NCI-H1105 (cell line): ENCODE data around the gene LAMTOR5.
A peak's percentile ranks its signal among the peaks of the same experiment; 100 is the strongest.
"Not testable (repeated sequence)": the region's sequence is repeated elsewhere in the genome, so short reads cannot be mapped to it uniquely, and the experiment has no call there.

ENCODE experiments used
- DNase-seq: peaks from one replicate; lab custom pipeline; 2025; lab: John Stamatoyannopoulos, UW

The LAMTOR5 gene

DNA sequence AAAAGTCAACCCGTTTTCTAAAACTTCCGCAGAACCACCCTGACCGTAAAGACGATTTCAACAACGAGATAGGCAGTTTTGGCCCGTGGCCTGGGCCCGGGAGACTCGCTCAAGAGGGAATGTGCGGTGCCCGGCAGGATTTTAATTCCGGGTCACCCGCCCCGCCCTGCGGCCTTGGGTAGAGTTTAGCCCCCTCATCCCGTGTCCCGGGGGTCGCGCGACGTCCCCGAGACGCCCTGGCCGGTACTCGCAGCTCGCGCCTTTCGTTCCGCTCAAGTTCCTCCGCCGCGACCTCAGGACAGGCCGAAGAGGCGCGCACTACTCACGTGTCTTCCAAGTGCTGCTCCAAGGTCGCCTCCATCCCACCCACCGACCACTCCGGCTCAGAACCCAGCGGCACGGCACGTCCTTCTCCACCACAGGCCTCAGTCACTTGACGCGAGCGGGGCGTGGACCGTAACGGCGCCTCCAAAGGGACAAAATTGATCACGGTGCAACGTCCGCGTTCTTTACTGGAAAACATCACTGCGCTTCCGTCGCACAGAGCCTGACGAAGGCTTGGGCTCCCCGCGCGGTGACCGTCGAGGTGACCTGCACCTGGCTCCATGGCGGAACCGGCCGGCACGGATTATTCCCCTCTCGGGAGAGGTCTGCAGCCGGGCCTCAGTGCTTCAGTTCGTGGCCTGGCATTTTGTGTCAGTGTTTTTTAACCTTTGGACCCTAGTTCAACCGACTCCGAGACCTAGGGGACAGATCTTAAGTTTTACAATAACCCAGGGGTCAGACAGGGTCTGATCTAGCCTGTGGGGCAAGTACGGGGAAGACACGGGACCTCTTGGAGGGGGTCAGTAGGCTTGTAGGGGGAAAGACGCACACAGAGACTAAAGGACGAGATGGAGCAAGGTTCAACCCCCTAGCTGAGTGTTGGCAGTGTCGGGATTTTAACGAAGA lies at the start of gene LAMTOR5:
Gene LAMTOR5 (minus strand): TSS at position 435 of the 951 bp plus-strand sequence. CDS start 74 bp downstream, at position 361.
- DNase-seq, result peak; percentile 88

DNA sequence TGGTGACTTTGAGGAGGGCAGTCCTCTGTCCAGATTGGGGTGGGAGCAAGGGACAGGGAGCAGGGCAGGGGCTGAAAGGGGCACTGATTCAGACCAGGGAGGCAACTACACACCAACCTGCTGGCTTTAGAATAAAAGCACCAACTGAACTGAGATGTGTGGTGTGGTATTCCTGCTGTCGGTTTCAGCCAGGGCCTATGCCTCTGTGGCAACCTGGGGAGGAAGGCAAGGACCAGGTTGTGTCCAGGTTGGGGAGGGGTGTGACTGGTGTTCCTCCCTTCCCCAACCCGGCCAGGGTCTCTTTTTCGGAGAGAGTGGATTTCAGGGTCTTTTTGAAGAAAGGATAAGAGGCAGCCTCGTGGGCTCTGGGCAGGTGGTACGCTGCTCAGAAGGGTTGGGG lies 49.7 kb upstream of the LAMTOR5 start:
- DNase-seq, result no peak

DNA sequence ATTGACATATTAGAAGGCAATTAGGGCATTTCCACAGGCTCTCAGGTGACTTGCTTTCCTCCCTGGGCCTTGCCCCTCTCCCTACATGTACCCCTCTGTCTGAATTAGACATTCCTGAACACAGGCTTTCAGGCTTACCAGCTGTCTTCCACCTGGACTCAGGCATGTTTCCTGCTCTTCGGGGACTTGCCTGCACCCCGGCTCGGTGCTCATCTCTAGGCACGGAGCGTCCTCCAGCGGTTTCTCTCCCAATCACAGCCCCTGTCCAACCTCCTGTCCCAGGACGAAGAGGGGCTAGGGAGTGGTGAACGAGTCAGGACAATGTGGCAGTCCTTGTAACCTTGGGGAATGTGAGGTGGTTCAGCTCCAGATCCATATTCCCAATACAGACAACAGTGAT lies 47.7 kb upstream of the LAMTOR5 start:
- no peak for DNase-seq

DNA sequence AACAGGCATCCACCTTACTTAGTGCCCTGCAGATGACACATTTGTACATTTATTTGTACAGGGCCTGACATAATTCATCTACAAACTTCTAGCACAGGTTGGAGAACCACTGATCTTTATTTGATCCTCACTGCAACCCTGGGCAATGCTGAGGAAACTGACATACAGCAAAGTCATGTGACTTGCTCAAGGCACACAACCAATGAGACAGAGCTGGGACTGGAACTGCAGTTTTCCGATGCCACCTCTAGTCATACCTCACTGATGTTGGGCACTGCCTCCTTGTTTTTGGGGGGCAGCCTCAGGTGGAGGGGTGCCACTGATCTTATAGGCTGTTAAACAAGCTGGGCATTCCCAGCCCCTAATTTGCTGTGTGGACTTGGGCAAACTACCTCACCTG lies 46.8 kb upstream of the LAMTOR5 start:
- no peak for DNase-seq

DNA sequence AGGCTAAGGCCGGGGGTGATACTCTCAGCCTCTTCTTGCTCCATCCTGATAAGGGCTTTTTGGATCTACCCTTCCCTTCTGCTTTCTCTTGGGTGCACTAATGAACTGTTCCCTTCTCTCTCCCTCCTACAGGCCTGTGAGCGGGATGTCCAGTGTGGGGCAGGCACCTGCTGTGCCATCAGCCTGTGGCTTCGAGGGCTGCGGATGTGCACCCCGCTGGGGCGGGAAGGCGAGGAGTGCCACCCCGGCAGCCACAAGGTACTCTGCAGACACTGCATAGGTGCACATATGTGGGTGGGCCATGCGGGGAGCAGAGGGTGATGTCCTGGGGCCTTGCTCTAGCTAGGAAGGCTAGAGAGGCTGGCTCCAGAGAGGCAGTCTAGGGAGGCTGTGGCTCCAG lies 46.3 kb upstream of the LAMTOR5 start:
- no peak for DNase-seq

DNA sequence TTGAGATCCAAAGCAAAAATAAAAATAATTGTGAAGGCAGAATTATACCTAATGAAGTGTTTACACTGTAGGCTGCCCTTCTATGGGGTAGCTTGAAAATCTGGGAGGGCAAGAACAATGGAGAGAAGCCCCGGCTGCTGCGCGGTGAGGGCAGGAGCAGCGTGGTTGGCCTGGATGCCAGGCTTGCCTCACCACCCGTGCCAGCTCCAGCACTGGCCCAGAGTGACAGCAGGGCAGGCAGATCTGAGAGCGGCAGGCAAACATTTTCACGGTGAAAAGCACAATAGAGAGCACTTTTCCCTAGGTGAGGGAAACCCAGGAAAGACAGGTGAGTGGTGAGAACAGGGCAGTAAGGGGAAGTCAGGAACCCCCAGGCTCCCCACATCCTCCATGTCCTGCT lies 44.8 kb upstream of the LAMTOR5 start:
- DNase-seq, result no peak

DNA sequence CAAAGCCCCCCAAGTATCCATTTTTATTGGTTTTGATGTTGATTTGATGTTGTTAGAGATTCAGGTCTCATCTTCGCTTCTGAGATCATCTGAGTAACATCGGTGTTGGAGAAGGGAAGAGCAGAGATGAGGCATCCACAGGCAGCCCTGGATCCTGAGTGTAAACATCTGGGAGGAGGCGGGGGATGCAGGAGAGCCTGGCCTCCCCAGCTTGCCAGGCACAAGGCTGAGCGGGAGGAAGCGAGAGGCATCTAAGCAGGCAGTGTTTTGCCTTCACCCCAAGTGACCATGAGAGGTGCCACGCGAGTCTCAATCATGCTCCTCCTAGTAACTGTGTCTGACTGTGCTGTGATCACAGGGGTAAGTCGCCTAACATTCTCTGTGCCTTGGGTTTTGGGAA lies 43.4 kb upstream of the LAMTOR5 start, which contains the start of gene PROK1:
Gene PROK1 (plus strand): TSS at position 221 of the 400 bp plus-strand sequence. CDS start 68 bp downstream, at position 289.
- DNase-seq, result no peak

DNA sequence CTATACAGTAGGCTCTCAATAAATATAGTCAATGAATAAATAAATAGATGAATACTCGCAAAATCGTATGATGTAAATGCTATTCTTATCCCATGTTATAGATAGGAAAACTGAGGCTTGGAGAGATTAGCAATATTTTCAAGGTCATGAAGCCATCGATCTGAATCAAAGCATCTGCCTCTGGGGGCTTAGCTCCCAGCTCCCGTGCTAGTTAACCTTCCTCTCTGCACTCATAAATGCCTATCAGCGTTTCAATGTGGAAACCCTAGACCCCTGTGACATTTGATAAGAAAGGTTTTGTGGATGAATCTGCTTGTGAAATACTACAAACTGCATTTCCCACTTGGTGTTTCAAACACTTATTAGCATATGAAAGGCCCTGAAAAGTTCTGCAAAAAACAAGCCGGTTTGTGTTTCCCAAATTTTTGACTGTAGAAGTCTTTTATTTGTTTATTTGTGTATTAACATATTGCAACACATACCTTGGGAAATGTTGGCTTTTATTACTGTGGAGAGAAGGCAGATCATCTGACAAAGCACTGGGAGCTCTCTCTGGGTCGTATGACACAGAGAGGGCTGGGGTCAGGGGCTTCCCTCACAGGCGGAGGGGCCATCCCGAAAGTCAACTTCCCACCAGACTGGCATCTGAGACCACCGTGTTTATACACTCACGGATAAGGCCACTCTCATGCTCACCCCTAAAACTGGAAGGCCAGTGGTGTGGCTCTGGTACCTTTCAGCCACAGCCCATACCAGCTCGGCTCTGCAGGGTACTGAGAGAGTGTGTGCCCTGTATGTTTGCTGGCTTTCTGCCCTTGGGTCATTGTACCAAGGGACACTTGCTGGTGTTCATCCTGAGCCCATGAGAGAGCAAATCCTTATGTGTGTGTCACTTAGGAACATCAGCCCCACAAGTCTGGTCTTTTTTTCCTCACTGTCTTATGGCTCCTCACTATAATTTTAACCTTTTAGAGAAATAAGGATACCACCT lies 42.5 kb upstream of the LAMTOR5 start:
- DNase-seq, result no peak

DNA sequence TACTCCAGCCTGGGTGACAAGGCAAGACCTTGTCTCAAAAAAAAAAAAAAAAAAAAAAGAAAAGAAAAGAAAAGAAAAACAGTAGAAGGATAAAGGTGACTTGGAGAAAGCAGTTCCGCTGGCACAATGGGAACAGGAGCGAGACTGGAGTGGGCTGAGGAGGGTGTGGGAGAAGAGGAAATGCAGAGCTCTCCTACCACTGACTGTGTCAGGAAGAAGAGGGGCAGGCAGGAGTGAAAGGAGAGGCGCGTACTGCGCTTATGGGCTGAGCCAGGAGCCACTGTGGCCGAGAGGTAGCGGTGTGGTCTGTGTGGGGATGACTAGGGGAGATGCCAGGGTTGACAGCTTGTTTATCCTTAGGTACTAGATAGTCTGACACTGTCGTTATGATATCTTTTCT lies 37.1 kb upstream of the LAMTOR5 start:
- no peak for DNase-seq

DNA sequence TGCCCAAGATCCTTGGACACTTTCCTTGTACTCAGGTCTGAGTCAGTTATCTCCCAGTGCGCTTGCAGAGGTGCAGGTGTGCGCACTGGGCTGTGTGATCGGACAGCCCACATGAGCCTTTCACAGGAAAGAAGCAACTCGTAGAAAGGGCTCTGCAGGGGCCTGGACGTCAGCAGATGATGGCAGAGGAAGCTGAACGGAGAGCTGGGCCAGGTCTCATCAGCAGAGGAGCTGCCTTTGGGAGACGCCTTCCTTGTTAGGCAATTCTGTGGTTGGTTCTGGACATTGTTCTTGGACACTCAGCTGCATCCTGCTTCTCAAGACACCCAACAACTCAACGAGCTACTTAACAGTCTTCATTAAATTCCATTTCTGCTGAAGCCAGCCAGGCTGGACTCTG lies 36.0 kb upstream of the LAMTOR5 start:
- no peak for DNase-seq

DNA sequence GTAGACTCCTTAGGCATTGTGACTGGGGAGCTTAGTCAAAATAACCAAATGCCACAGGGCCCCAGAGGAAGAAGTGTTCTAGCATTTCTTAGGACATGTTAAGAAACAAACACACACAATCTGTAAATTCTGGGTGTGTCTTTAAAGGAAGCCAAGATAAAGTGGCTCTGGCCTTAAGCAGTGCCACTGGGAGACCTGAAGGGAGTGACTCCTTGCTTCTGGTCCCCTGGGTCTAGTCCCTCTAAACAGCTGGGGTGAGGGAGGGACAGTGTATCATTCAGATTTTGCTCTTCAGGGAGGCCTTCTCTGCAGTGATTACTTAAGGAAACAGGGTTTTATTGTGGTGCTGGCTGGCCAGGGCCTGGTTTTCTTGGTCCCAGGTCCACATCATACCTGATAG lies 34.4 kb upstream of the LAMTOR5 start:
- no peak for DNase-seq

DNA sequence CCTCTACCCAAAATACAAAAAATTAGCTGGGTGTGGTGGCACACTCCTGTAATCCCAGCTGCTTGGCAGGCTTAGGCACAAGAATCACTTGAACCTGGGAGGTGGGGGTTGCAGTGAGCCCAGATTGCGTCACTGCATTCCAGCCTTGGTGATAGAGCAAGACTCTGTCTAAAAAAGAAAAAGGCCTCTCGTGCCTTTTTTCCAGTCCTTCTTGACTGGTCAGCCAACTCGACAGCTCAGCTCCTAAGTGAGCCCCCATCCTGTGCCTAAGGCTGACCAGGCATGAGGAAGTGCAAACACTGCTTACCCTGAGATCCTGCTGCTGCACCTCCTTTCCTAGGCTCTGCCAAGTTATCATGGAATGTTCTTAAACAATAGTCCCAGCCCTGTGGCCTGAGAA lies 33.4 kb upstream of the LAMTOR5 start:
- no peak for DNase-seq

DNA sequence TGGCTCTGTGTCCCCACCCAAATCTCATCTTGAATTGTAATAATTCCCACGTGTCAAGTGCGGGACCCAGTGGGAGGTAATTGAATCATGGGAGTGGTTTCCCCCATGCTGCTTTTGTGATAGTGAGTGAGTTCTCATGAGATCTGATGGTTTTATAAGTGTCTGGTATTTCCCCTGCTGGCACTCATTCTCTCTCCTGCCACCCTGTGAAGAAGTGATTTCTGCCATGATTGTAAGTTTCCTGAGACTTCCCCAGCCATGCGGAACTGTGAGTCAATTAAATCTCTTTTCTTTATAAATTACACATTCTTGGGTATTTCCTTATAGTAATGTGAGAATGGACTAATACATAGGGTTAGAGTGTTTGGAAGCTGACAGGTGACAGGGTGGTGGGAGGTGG lies 32.4 kb upstream of the LAMTOR5 start:
- not testable (repeated sequence) for DNase-seq

DNA sequence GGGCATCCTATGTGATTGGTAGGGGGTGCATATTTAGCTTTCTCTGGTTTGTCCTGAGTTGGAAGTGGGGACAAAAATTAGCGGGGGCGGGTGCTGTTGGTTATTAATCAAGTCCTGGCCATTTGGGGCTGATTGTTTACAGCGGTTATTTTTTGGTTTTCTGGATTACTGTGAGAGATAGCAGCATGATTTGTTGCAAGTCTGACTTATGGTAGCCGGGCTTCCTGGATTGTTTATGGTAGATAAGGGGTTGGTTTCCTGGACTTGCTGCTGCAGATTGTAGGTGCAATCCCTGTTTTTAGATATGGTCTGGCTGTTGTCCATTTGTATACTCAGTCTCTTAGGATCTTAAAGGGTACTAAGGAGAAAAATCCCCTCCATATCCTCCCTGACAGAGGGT lies 31.4 kb upstream of the LAMTOR5 start:
- no peak for DNase-seq

DNA sequence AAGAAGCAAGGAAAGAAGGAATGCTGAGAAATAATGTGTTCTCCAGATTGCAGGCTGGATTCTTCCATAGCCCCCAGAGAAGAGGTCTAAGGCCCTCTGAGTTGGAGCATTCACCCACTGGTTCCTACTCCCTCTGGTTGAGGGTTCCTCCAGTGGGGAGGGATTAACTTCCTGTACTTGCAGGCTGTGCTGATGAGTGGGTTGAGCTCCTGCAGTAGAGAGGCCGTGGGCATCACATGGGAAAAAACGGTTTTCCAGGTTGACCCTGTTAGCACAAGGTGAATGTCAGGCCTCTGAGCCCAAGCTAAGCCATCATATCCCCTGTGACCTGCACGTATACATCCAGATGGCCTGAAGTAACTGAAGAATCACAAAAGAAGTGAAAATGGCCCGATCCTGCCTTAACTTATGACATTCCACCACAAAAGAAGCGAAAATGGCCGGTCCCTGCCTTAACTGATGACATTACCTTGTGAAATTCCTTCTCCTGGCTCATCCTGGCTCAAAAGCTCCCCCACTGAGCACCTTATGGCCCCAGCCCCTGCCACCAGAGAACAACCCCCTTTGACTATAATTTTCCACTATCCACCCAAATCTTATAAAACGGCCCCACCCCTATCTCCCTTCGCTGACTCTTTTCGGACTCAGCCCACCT lies 30.3 kb upstream of the LAMTOR5 start:
- not testable (repeated sequence) for DNase-seq

DNA sequence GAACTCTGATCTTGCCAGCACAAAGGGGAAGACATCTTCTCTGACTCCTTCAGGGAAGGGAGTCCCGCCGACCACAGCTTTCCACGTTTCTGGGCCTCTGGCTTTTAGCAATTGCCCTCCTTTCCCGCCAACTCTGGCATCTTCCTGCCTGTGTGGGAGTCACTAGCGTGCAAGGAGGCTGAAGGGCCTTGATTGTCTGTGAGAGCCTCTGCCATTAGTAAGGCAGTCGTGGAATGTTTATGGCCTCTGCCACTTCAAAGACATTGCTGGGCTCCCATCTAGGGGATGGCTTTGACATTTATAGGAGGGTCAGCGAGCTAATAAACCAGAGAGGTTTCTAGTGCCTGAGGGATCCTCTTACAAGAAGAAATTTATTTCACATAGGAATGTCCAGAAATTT lies 29.1 kb upstream of the LAMTOR5 start:
- no peak for DNase-seq

DNA sequence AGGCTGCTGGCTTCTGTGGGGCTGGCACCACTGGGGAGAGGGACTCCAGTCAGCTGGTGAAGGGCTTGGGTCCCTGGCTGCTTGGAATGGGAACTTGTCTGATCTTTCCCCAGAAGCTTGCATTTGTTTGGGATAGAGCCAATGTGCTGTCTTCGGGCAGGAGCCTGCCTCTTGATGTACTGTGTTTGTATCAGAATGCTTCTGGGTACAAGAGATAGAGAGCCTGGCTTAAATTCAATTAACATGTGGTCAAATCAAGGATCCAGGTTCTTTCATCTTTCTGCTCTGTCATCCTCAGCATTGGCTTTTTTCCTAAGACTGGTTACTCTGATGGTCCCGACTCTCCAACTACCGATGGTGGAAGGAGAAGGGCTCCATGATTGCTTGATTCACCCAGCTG lies 27.5 kb upstream of the LAMTOR5 start:
- DNase-seq, result no peak

DNA sequence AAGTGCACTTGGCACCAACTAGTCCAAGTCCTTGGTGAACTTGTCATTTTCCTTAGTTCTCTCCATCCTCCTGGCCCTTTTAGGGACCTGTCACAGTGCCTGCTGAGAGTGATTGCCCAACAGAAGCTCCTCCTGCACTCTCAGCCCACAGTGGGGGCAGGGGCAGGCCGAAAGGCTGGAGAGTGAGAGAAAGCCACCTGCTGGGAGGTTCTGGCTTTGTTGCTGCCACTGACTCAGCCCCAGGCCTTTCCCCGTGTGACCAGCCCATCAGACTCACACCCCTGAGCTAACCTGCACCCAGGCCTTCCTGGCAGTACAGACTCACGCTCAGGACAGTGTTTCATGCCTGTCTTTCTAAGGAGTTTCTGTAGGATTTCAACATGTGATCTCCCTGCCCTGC lies 26.3 kb upstream of the LAMTOR5 start:
- no peak for DNase-seq

DNA sequence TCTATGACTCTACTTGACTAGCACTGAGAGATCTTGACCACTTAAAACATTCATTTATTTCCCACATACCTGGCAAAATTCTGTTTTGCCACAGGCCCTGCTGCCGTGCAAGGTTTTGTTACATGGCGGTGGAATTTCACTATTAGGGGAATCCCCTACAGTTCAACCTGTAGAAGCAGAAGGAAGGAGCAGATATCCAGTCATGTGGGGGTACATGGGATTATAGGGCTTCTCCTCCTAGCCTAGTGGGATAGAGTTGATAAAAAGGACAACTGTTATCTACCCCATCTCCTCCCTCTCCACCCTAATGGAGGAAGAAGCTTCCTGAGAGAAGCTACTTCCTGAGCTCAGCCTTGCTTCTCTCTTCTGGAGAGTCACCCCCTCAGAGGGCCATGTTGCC lies 25.7 kb upstream of the LAMTOR5 start:
- DNase-seq, result no peak

DNA sequence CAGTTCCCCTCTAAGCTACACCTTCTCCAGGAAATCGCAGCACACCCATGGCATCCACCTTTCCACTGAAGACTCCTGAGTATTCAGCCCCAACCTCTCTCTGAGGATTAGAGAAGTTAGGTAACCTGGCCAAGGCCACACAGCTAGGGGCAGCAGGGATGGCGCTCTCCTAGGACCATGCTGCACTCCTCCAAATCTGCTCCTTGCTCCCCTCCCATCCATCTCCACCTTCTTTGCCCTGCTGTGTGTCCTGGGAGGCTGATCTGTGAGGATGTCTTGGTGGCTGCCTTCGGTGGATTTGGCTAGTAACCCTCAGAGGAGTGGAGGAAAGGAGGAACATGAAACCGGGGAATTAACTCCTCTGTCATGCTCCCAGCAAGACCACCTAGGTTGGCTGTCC lies 23.4 kb upstream of the LAMTOR5 start:
- DNase-seq, result no peak

DNA sequence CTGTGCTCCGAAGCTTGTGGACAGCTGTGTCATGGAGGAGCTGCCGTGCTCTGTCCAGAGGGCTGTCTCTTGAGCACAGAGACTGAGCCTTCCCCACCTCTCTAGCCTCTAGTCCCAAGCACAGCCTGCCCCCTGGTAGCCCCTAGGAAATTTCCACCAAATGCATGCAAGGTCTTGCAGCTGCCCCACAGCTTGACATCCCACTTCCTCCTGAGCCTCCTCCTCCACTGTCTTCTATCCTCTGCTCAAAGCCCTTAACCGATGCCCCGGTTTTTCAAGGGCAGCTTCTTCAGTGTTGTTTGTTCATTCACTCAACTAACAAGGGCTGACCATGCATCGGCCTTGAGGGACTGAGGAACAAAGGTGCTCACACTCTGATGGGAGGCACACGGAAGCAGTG lies 22.9 kb upstream of the LAMTOR5 start:
- DNase-seq, result no peak

DNA sequence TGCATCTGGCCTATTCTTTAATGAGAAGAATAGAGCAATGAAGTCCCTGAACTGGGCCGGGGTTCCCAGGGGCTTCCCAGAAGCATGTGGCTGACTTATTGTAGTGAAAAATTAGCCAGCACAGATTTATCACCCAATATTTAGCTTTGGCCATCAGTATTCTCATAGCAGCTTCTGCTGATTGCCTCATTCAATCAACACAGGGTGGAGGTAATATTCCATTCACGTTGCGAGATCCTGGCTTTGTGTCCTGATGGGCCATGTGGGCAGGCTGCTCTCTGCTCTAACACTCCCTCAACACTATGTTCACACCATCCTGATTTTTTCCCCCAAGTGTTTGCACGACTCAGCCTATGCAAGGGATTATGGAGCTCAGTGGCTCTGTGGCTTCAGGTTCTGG lies 21.5 kb upstream of the LAMTOR5 start:
- DNase-seq, result no peak
